Testis (tissue), 3 donors: ENCODE results near the gene LZTS3. TPM values are rescaled to one million over a fixed set of nuclear protein-coding genes. Genes with fewer than 3 reads are reported as not detected.

Experiments used
- DNase-seq: peaks from one replicate; pipeline ENCODE4 v3.0.0-alpha.2; 2019
- H3K27ac ChIP-seq, 2 donors: fragments of 200-600 bp; sonication (generic); one replicate each; pipeline ENCODE4 v1.5.1; 2019
- H3K27me3 ChIP-seq: fragments of 200-600 bp; sonication (generic); one replicate; pipeline ENCODE4 v1.5.1; 2019
- H3K36me3 ChIP-seq: fragments of 200-600 bp; sonication (generic); one replicate; pipeline ENCODE4 v1.5.1; 2017; ENCODE audit warnings: low read depth; ENCODE audit errors: missing control alignments
- H3K4me1 ChIP-seq: fragments of 200-600 bp; sonication (generic); one replicate; pipeline ENCODE4 v1.5.1; 2019
- H3K4me3 ChIP-seq, 2 donors: fragments of 200-600 bp; sonication (generic); one replicate each; pipeline ENCODE4 v1.5.1; 2017 to 2019
- H3K9me3 ChIP-seq: fragments of 200-600 bp; sonication (generic); one replicate; pipeline ENCODE4 v1.5.1; 2017
- CTCF ChIP-seq, 3 experiments: fragments of 450-650 bp in 2 of 3; fragments of 200-600 bp in 1 of 3; sonication (generic) in 1 of 3; IDR thresholded peaks; one replicate each; pipeline ENCODE4 v1.5.1; 2016 to 2019; ENCODE audit warnings: antibody characterized with exemption in 3 of 3, mild to moderate bottlenecking in 2 of 3, moderate library complexity in 1 of 3
- POLR2A ChIP-seq: fragments of 450-650 bp; IDR thresholded peaks from one replicate; pipeline ENCODE4 v1.6.1; 2017; ENCODE audit warnings: antibody characterized with exemption, mild to moderate bottlenecking, moderate library complexity
- WGBS, 2 donors: methylation state at CpG; one replicate each; pipeline ENCODE4 v1.1.5; 2018; 5-methylcytosine and 5-hydroxymethylcytosine counted together
- intact Hi-C: fragments of 100-400 bp; cut with DNase I; formaldehyde crosslinking; loops from one replicate; pipeline ENCODE4 v1.15.1; 2023; ENCODE audit warnings: low total_unique reads
- polyA plus RNA-seq: library from polyadenylated mRNA; stranded (reverse); fragments of 350-450 nt; fragmentation: Illumina TruSeq; extraction: RNeasy Lipid Tissue Mini Kit (QIAGEN cat#74804); gene quantifications from one replicate; pipeline ENCODE4 v1.2.3, GENCODE V29; 2014; ENCODE audit warnings: low read depth, low replicate concordance; ENCODE audit not compliant: insufficient read depth
- total RNA-seq, 2 donors: library from RNA; depleted of rRNA; stranded (reverse); fragments of >200 nt; gene quantifications; one replicate each; pipeline ENCODE4 v1.2.3, GENCODE V29; 2016

Gene LZTS3
- total and polyA plus RNA-seq, 3 donors from 2014 or later, result 7.2 to 16.8 (median 13.9) TPM

GRCh38 chr20:3204124-3204794 is 30.9 kb upstream of the LZTS3 start, which contains the start of gene DDRGK1:
Gene DDRGK1, minus strand, starts transcription at chr20:3204682. Its CDS starts 55 bp downstream, at chr20:3204627.
- H3K4me3 ChIP-seq, result peak within 1 kb of the TSS; percentile 72 to 83
- no peaks in the 10 kb centered on the region for H3K9me3 ChIP-seq
- no peak for TF ChIP-seq CTCF (IDR thresholded peaks at IDR 0.05)
- TF ChIP-seq POLR2A, result no peak
- DNase-seq, result peak; percentile 93
- peaks cover 14% of the 10 kb centered on the region for H3K4me1 ChIP-seq
- H3K36me3 ChIP-seq, result no peaks in the 10 kb centered on the region
- peak within 1 kb of the TSS; percentile 90 to 95 for H3K27ac ChIP-seq
- intact Hi-C loops, result no loop called here
- 0% methylated on average over 12 to 48 of the region's 48 CpGs for WGBS, 2 donors
- H3K27me3 ChIP-seq, result no peaks in the 10 kb centered on the region

- peak overlapping the region; percentile 72 to 83 for H3K4me3 ChIP-seq
- TF ChIP-seq POLR2A (no peak), CTCF (IDR thresholded peaks at IDR 0.05) (no peak)
- no peaks in the 10 kb centered on the region for H3K27me3 ChIP-seq
- WGBS, 2 donors, result 2 to 7% methylated on average over 23 to 30 of the region's 31 CpGs
- no peaks in the 10 kb centered on the region for H3K36me3 ChIP-seq
- peak overlapping the region; percentile 90 to 95 for H3K27ac ChIP-seq
- DNase-seq, result peak; percentile 19
- intact Hi-C loops, result no loop called here
- no peaks in the 10 kb centered on the region for H3K9me3 ChIP-seq
- peaks cover 10% of the 10 kb centered on the region for H3K4me1 ChIP-seq
These were observed 30.2 kb upstream of the LZTS3 start for GRCh38 chr20:3203315-3204123.

GRCh38 chr20:3202965-3203314 is 29.6 kb upstream of the LZTS3 start:
- intact Hi-C loops, result no loop called here
- Histone ChIP-seq H3K27ac (peak overlapping the region in 1 of 2 donors; percentile 90), H3K4me1 (peaks cover 8% of the 10 kb centered on the region), H3K9me3 (no peaks in the 10 kb centered on the region), H3K36me3 (no peaks in the 10 kb centered on the region), H3K27me3 (no peaks in the 10 kb centered on the region), H3K4me3 (peak overlapping the region in 1 of 2 donors; percentile 83)
- no peak for DNase-seq
- WGBS, 2 donors, result 43 to 63% methylated on average over 9 of the region's 9 CpGs
- TF ChIP-seq POLR2A (no peak), CTCF (IDR thresholded peaks at IDR 0.05) (no peak)

- intact Hi-C loops, result no loop called here
These were observed 26.8 kb upstream of the LZTS3 start for GRCh38 chr20:3199976-3200755.

More at GRCh38 chr20:3199976-3200755, 26.8 kb upstream of the LZTS3 start:
- no peak for TF ChIP-seq POLR2A
- TF ChIP-seq CTCF (IDR thresholded peaks at IDR 0.05), result no peak
- WGBS, 2 donors, result 94% methylated on average over 27 of the region's 27 CpGs
- no peak overlapping the region for H3K27ac ChIP-seq
- no peak overlapping the region for H3K4me3 ChIP-seq
- DNase-seq, result no peak
- no peaks in the 10 kb centered on the region for H3K27me3 ChIP-seq
- H3K4me1 ChIP-seq, result peaks cover 8% of the 10 kb centered on the region
- H3K9me3 ChIP-seq, result no peaks in the 10 kb centered on the region
- H3K36me3 ChIP-seq, result no peaks in the 10 kb centered on the region
